GM18508 (cell line): Measurements from ENCODE around the gene DENND5B.
"Not testable (repeated sequence)": the region's sequence is repeated elsewhere in the genome, so short reads cannot be mapped to it uniquely, and the experiment has no call there.

Experiments
- ATAC-seq: cut with Tn5 transposase; IDR thresholded peaks from one replicate; pipeline ENCODE4 v1.9.1; 2021; ENCODE audit warnings: moderate number of reproducible peaks; ENCODE audit not compliant: insufficient read depth, unreplicated experiment

DENND5B gene

DNA sequence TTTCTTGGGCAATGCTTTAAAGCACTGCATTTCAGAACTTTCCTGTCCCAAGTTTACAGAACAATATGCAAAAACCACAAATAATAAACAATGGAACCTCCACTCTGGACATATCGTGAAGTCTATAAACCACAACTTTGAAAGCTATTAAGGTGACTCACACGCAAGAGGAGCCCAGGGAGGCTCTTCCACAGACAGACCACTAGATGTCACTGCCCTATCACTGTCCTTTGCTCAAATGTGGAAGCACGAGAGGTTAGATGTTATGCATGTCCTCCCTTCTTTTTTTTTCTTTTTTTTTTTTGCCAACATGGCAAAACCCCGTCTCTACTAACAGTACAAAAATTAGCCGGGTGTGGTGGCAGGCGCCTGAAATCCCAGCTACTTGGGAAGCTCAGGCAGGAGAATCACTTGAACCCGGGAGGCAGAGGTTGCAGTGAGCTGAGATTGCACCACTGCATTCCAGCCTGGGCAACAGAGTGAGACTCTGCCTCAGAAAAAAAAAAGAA, 187.8 kb downstream of the DENND5B start:
- ATAC-seq = peak; percentile 85

DNA sequence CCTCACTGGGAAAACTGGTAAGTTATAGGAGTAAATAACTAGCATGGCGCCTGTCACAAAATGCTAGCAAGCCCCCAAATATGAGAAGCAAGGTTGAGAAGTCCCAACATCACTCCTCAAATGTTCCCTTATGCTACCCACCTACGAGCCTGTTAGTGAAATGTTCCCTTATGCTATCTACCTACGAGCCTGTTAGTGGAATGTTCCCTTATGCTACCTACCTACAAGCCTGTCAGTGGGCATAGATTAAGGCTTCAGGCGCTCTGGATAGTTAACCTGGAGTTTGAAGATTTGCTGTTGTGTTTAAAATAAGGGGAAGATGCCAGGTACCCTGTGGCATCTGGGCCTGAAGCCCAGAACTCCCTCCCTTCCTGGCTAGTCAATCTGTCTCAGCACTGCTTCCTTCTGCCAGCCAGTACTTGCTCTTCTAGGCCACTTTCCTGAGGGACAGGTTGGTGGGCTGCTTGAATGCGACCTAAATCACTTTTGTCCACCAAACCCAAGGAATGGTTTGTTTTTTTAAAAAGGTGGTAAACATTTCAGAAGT, 197.9 kb downstream of the DENND5B start:
- no peak for ATAC-seq

DNA sequence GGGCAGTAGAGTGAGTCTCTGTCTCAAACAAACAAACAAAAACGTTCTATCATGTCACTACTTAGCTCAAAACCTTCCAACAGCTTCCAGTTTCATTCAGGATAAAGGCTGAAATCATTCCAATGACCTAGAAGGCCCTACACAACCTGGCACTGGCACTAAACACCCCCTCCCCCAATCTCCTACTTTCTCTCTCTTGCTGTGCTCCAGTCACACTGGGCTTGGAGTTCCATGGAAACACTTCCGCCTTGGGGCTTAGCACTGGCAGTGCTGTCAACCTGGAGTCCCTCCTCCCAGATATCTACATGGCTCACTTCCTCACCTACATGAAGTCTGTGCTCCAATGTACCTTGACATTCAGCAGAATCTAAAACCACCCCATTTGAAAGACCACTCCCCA, 199.9 kb downstream of the DENND5B start:
- ATAC-seq = no peak

DNA sequence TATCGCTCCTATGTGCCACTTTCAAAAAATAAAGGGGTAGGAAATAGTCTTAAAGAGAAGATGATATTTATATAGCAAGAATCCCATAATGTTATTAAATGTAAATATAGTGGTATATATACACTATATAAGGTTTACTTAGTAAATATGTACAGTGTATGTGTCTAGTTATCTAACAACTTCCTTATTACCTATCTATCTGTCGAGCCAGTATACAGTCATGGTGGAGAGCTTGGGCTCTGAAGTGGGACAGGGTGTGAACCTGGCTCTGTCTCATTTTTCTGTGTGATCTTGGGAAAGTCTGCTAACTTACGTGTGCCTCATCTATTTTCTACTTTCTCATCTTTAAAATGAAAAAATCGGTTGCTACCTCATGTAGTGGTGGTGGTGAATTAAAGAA, 202.2 kb downstream of the DENND5B start:
- no peak for ATAC-seq

DNA sequence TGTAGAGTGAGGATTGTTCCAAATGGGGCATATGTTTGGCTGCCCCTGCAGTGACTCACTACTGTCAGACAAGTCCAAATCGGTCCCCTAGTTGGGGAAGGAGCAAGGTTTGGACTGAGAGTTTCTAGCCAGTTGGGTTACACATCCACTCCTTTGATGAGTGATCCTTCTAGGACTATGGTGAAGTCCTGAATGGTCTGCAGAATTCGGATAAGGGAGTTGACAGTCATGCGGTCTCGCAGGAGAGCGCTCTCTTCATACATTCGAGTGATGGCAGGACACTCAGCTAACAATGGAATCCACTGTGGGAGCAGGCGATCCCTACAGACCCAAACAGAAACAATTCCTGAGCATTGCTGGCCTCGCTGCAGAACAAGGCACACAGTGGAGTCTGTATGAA, 203.5 kb downstream of the DENND5B start:
- no peak for ATAC-seq

DNA sequence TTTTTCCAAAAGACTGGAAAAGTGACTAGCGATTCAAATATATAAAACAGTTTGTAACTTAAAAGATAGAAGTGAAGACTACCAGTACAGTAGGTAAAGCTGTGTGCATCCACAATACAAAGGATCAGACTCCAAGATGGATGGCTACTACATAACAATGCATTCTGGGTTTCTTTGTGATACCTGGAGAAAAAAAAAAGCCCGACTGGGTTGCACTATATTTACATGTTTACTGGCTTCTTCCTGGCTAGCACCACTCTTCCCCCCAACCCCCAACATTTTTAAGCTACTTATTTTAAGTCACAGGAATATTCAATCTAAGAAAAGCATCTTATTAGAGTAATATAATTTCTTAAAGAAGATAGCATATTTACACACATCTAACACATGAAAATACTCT, 203.9 kb downstream of the DENND5B start:
- no peak for ATAC-seq

DNA sequence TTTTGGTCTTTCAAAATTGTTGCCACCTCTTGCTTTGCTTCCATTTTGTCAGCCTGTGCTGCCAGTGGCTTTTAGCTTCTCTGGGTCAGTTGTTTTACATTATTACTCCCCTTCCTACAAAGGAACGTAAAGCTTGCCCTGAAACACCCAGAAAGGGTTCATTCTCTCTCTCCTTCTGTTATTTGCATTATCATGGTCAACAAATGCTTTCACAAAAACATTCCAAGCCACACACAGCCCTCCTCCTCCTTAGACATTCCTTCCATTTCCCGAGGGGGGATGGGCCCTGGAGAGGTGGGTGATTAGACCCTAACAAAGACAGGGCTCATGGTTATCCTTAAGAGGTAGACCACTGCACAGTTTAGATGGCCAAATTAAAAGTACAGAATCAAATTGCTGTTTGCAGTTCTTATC, 204.6 kb downstream of the DENND5B start:
- no peak for ATAC-seq

DNA sequence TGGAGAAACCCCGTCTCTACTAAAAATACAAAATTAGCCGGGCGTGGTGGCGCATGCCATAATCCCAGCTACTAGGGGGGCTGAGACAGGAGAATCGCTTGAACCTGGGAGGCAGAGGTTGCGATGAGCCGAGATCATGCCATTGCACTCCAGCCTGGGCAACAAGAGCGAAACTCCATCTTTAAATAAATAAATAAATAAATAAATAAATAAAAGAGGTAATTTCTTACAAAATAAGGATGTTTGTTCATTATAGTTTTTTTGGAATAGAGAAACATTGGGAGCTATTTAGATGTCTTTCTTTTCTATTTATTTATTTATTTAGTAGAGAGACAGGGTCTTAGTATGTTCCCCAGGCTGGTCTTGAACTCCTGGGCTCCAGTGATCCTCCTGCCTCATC, 213.7 kb downstream of the DENND5B start:
- not testable (repeated sequence) for ATAC-seq

DNA sequence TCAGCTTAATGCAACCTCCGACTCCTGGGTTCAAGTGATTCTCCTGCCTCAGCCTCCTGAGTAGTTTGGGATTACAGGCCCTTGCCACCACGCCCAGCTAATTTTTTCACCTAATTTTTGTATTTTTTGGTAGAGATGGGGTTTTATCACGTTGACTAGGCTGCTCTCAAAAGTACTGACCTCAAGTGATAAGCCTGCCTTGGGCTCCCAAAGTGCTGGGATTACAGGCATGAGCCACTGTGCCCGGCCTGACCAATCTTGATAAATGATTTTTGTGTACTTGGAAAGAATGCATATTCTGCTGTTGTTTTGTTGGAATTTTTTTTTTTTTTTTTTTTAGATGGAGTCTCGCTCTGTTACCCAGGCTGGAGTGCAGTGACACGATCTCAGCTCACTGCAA, 215.5 kb downstream of the DENND5B start:
- not testable (repeated sequence) for ATAC-seq

DNA sequence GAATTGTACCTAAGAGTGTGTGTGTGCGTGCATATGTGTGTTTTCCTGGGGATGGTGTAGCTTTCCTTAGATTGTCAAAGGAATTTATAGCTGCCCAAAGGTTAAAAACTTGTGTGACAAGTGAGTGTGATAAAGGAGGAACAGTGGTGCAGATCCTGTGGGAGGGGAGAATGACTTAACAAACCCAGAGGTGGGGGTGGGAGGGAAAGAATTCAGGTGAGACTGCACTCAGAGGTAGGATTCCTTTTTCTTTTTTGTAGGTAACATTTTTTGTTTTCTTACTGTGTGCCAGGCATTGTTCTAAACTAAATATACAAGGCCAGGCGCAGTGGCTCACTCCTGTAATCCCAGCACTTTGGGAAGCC, 219.7 kb downstream of the DENND5B start:
- ATAC-seq = no peak

DNA sequence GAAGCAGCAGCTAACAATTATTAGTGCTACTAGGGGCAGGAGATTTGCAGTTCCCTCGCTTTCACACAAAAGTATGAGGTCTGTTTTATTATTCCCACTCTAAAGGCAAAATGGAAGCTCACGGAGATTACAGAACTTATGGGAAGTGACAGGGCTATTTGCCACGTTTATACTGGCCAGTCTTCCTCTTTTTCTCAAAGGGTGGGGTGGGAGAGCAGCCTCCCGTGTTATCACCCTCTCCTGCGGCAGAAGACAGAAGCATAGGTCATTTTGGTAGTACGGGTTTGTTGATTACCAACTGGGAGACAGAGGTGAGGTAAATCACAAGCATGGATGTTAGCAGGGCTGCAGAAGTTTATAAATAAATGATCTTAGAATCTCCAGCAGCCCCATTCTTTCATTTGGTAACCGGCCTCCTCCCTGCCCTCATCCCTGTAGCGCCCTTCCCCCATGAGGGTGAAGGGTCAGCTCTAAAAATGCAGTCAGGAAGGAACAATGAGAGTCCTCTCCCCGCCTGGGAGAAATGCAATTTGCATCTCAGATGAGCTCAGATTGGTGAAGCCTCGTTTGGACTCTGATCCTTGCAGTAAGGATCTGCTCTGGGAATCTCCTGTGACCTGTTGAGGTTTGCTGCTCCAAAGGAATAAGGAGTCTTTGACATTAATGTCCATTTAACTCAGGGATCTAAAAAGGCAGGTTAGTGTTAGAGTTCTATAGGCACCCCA, 220.2 kb downstream of the DENND5B start:
- ATAC-seq = no peak

DNA sequence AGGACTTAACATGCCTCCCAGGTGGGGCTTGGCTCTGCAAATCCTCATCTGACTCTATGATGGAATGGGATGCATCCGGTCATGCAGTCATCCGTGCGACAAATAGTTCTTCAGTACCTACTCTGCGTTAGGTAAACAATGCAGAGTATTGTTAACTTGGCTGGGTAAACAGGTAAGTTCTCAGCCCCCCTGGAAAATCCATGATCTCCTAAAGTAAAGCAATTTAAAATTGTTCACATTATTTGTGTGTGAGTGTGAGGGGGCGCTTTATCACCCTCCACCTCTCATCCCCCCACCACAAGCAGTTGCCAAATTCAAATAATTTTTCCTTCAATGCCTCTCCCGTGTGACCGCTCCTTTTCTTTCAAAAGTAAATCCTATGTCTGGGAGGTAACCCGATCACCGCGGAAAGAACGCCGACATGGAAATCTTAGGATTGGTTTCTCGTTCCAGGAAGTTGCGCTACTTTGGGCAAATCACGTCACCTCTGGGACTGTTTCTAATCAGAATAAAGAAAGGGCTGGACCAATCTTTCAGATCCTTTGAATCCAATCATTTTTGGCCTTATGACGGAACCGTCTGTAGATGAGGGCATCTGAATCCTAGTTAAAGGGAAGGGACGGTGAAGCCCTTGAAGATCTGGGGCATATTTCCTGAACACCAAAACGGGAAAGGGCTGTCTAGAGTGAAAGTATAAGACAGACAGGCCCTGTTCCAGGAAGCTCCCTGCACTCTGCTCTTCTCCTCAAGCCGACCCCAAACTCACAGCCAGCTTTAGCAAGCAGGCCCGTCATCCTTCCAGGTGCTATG, 221.0 kb downstream of the DENND5B start:
- no peak for ATAC-seq

DNA sequence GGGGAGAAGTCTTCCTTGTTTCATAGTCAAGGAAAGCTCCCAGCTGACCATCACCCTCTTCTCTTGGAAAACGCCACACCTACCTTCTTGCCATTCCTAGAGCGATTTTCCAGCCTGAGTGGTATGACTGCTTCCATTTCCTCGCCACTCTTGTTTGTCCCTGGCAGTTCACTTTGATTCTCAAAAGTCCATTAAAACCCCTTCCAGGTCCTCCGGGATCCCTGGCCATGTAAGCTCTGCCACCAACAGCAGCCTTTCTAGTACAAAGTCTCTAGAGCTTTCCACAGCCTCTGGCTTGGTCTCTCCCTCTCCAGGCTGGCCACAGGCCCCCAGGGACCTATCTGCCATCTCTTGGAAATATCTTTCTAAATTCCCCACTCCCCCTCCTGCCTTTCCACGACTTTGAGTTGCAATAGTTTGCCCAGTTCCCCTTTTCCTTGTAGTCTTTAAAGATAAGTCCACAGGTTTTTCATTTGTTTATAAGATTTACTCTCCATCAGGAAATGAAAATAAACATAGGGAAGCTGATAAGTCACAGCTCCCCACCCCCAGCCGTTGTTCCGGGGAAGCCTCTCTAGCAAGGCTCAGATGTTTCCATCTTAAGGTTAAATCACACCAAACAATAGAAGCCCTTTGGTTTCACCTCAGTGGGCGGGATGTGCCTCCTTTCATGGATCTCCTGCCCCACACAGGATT, 222.1 kb downstream of the DENND5B start:
- ATAC-seq = no peak

DNA sequence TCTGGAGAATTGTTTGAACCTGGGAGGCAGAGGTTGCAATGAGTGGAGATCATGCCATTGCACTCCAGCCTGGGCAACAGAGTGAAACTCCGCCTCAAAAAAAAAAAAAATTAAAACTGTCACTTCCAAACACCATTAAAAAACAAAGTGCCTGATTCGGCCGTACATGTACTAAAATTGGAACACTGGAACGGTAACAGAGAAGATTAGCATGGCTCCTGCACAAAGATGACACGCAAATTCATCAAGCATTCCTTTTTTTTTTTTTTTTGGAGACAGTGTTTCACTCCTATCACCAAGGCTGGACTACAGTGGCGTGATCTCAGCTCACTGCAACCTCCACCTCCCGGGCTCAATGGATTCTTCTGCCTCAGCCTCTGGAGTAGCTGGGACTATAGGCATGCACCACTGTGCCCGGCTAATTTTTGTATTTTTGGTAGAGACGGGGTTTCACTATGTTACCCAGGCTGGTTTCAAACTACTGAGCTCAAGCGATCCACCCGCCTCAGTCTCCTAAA, 224.8 kb downstream of the DENND5B start:
- ATAC-seq = no peak

DNA sequence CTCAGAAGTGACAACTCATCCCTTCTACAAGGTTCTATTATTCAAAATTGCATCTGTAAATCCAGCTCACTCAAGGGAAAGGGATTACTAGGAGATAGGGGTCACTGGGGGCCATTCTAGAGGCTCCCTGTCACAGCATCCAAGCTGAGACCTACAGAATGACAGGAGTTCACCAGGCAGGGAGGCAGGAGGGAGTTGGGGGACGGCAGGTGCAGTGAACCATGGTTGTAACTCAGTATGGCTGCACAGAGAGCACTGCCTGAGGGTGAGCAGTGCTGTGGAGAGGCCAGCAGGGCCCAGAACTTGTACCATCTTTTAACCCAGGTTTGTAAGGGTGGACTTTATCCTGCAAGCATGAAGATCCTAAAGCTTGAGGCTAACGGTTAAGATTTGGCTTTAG, 227.1 kb downstream of the DENND5B start:
- no peak for ATAC-seq

DNA sequence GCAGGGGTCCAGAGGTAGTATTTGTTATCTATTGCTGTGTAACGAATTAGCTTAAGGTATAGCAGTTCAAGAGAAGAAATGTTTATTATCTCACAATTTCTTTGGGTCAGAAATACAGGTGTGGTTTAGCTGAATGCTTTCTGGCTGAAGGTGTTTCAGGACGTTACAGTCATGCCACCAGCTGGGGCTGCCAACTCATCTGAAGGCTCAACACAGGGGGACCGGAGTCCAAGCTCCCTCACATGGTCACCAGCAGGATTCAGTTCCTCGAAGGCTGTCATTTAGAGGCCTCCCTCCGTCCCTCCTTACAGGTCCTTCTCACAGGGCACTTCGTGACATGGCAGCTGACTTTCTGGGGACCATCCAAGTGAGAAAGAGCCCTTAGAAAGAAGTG, 227.5 kb downstream of the DENND5B start:
- no peak for ATAC-seq

DNA sequence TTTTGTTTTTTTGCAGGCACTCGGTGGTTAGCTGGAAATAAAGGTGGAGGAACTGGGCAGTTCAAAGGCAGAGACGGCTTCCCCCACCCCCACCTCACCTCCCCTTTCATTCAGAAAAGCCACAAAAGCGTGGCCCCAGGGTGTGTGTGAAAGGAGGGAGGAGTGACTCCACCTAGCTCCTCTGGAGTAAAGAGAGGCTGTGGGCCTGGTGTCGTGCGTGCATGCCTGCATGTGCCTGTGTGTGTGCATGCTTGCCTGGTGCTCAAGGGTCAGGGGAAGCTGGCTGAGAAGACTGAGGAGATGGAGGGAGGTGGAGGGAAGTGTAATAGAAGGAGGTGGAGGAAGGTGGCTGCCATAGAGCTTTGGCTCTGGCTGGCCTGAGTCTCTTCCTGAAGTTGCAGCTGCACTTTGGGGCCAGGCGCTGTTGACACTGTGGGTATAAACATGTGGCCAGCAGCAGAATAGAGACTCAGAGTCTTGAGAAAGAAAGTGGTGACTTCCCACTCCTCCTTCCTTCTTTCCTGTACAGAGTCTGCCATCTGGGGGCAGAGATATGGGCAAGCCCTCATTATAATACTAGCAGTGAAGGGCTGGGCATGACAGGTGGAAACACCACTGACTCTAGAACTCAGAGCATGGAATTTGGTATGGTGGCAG, 228.0 kb downstream of the DENND5B start:
- ATAC-seq = peak; percentile 54

DNA sequence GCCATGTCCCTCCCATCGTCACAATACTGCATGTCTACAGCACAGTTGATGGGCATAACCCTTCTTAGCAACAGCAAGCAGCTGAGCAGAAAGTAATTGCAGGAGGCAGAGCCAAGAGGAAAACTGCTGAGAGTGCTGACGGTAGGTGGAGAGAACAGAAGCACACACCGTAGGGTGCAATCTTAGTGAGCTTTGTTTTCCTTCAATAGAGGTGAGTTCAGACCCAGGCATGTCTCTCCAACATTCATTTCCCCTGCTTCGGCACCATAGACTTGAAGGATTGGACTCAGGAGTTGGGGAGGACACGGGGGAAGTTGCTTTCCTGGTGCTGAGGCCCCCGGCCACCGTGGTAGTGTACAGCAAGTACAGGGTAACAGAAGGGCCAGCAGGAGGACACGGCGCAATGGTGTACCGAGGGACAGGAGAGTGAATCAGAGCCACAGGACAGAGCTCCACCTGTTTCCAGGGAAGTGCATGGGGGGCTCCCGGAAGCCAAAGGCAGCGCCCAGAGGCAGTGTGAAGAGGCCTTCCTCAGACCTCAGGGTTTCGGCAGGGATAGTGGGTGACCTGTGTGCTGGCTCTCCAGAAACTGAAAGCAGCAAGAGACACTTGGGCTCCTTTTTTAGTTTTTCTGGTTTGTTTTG, 228.7 kb downstream of the DENND5B start:
- peak; percentile 30 for ATAC-seq

DNA sequence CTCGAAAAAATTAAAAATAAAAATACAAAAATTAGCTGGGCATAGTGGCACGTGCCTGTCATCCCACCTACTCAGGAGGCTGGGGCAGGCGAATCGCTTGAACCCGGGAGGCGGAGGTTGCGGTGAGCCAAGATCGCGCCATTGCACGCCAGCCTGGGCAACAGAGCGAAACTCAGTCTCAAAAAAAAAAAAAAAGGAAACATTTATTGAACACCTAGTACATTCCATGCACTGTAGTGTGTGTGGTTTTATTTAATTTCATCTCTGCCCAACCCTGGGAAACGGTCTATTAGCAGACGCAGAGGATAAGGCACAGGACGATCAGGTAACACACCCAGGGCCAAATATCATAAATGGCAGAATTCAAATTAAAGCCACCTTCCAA, 229.2 kb downstream of the DENND5B start:
- no peak for ATAC-seq

DNA sequence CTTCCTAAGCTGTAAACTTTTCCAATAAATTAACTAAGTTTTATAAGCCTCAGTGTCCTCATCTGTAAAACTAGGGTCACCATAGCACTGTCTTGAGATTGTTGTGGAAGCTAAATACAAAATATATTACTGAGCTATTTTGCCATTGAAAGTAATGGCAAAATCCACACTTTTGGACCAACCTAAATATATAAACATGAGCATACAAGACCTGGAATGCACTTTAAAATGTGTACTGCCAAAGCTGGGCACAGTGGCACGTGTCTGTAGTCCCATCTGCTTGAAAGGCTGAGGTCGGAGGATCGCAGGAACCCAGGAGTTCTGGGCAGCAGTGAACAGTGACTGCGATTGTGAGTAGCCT, 235.2 kb downstream of the DENND5B start:
- no peak for ATAC-seq
